ENCODE data around the gene BFSP2. TPM values are rescaled to one million over a fixed set of nuclear protein-coding genes. Genes with fewer than 3 reads are reported as not detected.

The BFSP2 gene
- total RNA-seq, 6 experiments from 2014 or later, result not detected

DNA sequence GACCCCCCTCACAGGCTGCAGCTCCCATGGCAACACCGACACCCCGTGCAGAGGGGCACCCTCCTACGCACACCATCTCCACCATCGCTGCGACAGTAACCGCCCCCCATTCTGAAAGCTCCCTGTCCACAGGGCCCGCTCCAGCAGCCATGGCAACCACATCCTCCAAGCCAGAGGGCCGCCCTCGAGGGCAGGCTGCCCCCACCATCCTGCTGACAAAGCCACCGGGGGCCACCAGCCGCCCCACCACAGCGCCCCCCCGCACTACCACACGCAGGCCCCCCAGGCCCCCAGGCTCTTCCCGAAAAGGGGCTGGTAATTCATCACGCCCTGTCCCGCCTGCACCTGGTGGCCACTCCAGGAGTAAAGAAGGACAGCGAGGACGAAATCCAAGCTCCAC is 19.9 kb upstream of the BFSP2 start:
- ATAC-seq, result no peak
- 90% methylated on average over 9 of the region's 19 CpGs for WGBS (ENCODE audit: insufficient coverage, low coverage, low lambda C conversion rate, missing lambda C conversion rate)
- no peaks in the 10 kb centered on the region for H3K27me3 ChIP-seq
- no peaks in the 10 kb centered on the region for H3K9me3 ChIP-seq
- DNase-seq, result no peak
- H3K4me3 ChIP-seq, result no peak overlapping the region
- no peaks in the 10 kb centered on the region for H3K36me3 ChIP-seq
- no peak for TF ChIP-seq POLR2A (IDR thresholded peaks at IDR 0.05)
- TF ChIP-seq, protein P1, sequence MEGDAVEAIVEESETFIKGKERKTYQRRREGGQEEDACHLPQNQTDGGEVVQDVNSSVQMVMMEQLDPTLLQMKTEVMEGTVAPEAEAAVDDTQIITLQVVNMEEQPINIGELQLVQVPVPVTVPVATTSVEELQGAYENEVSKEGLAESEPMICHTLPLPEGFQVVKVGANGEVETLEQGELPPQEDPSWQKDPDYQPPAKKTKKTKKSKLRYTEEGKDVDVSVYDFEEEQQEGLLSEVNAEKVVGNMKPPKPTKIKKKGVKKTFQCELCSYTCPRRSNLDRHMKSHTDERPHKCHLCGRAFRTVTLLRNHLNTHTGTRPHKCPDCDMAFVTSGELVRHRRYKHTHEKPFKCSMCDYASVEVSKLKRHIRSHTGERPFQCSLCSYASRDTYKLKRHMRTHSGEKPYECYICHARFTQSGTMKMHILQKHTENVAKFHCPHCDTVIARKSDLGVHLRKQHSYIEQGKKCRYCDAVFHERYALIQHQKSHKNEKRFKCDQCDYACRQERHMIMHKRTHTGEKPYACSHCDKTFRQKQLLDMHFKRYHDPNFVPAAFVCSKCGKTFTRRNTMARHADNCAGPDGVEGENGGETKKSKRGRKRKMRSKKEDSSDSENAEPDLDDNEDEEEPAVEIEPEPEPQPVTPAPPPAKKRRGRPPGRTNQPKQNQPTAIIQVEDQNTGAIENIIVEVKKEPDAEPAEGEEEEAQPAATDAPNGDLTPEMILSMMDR (IDR thresholded peaks at IDR 0.05), result no peak
- intact Hi-C loops (cut with DNase I), result loop anchor here (10.0 kb wide), 1 partner anchor 335 kb away; no protein-coding TSS in a partner anchor
- no peak overlapping the region for H3K27ac ChIP-seq
- H3K4me1 ChIP-seq, result peaks cover 0 to 26% (median 4%) of the 10 kb centered on the region in 4 donors

DNA sequence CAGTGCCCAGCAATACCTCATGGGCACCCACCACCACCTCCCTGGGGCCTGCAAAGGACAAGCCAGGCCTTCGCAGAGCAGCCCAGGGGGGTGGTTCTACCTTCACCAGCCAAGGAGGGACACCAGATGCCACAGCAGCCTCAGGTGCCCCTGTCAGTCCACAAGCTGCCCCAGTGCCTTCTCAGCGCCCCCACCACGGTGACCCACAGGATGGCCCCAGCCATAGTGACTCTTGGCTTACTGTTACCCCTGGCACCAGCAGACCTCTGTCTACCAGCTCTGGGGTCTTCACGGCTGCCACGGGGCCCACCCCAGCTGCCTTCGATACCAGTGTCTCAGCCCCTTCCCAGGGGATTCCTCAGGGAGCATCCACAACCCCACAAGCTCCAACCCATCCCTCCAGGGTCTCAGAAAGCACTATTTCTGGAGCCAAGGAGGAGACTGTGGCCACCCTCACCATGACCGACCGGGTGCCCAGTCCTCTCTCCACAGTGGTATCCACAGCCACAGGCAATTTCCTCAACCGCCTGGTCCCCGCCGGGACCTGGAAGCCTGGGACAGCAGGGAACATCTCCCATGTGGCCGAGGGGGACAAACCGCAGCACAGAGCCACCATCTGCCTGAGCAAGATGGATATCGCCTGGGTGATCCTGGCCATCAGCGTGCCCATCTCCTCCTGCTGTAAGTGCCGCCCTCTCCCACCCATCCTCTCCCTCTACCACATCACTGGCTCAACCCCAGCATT is 19.2 kb upstream of the BFSP2 start:
- no peaks in the 10 kb centered on the region for H3K27me3 ChIP-seq
- WGBS (ENCODE audit: insufficient coverage, low coverage, low lambda C conversion rate, missing lambda C conversion rate), result 80% methylated on average over 1 of the region's 16 CpGs
- H3K27ac ChIP-seq, result no peak overlapping the region
- H3K4me3 ChIP-seq, result no peak overlapping the region
- no peak for TF ChIP-seq POLR2A (IDR thresholded peaks at IDR 0.05)
- TF ChIP-seq, protein P1 (IDR thresholded peaks at IDR 0.05), result no peak
- peaks cover 0 to 26% (median 4%) of the 10 kb centered on the region in 4 donors for H3K4me1 ChIP-seq
- H3K36me3 ChIP-seq, result no peaks in the 10 kb centered on the region
- no peak for DNase-seq
- no peaks in the 10 kb centered on the region for H3K9me3 ChIP-seq
- no peak for ATAC-seq
- intact Hi-C loops (cut with DNase I), result loop anchor here (10.0 kb wide), 1 partner anchor 336 kb away; no protein-coding TSS in a partner anchor

DNA sequence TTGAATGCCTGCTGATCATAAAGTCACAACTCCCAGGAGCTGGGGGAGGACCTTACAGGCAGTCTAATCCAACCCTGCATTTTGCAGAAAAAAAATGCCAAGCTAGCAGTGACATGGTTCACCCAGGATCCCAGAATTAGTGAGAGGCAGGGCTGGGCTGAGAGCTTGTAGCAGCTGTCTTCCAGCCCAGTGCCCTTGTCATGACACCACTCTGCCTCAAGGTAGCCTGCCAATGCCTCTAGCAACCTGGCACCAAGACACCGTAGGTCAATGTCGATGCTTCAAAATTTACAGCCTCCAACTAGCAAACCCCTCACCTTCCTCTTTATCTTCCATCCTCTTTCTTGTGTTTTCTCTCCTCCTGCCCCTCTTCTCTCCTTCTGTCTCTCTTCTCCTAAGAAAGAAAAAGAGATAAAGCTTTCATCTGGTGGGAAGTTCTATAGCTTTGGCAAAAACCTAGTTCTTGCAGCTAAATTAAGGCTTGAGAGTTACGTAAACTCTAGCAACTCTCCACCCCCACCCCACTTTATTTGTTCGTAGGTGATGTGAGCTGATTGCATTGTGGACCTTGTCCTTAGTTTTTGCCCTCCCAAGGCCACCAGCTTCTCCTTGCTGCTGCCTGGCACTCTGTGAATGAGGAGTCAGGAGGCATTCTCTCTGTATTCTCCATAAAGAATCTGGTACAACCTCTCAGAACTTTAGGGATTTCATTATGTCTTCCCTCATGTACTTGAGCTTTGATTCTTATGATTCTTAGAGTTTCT is 18.3 kb upstream of the BFSP2 start:
- WGBS (ENCODE audit: insufficient coverage, low coverage, low lambda C conversion rate, missing lambda C conversion rate), result 28% methylated on average over 4 of the region's 4 CpGs
- TF ChIP-seq, protein P1 (IDR thresholded peaks at IDR 0.05), result no peak
- no peak for TF ChIP-seq POLR2A (IDR thresholded peaks at IDR 0.05)
- intact Hi-C loops (cut with DNase I), result loop anchor here (10.0 kb wide), 1 partner anchor 337 kb away; no protein-coding TSS in a partner anchor
- no peak overlapping the region for H3K4me3 ChIP-seq
- DNase-seq (no peak), ATAC-seq (peak in 3 of 4 donors; percentile 51 to 55 (median 54))
- H3K27ac ChIP-seq, result no peak overlapping the region
- H3K36me3 ChIP-seq, result no peaks in the 10 kb centered on the region
- no peaks in the 10 kb centered on the region for H3K9me3 ChIP-seq
- no peaks in the 10 kb centered on the region for H3K27me3 ChIP-seq
- H3K4me1 ChIP-seq, result peaks cover 0 to 26% (median 4%) of the 10 kb centered on the region in 4 donors

DNA sequence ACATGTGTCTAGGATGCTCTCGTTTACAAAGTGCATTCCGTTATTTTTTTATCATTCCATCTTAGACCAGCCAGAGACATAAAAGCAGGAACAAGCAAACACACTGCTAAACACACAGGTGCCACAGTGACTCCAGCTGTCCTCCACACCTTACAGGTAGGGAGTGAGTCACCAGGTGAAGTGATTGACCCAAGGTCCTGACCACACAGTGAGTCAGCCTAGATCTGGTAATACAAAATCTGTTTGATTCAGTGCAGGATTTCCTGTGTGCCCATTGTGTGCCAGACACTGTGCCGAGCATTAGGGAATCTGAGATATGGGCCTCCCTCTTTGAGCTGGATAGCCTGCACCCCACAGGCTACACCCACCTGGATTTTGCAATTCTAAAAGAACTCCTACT is 16.7 kb upstream of the BFSP2 start:
- Histone ChIP-seq H3K27me3 (no peaks in the 10 kb centered on the region), H3K9me3 (no peaks in the 10 kb centered on the region), H3K4me1 (peaks cover 0 to 26% (median 4%) of the 10 kb centered on the region in 4 donors), H3K36me3 (no peaks in the 10 kb centered on the region), H3K27ac (no peak overlapping the region), H3K4me3 (no peak overlapping the region)
- intact Hi-C loops (cut with DNase I), result loop anchor here (10.0 kb wide), 1 partner anchor 338 kb away; no protein-coding TSS in a partner anchor
- 79% methylated on average over 2 of the region's 3 CpGs for WGBS (ENCODE audit: insufficient coverage, low coverage, low lambda C conversion rate, missing lambda C conversion rate)
- ATAC-seq (peak in 1 of 4 donors; percentile 74), DNase-seq (no peak)
- TF ChIP-seq POLR2A (IDR thresholded peaks at IDR 0.05), result no peak
- TF ChIP-seq, protein P1 (IDR thresholded peaks at IDR 0.05), result no peak
